NCI-H2196 (cell line): Measurements from ENCODE around the gene TMEM192.
"Not testable (repeated sequence)": the region's sequence is repeated elsewhere in the genome, so short reads cannot be mapped to it uniquely, and the experiment has no call there.

Experiments
- DNase-seq: peaks from one replicate; lab custom pipeline; 2025; ENCODE audit not compliant: unreplicated experiment; lab: John Stamatoyannopoulos, UW

The TMEM192 gene

GRCh38 chr4:165094873-165095272 is 17.8 kb downstream of the TMEM192 start:
- no peak for DNase-seq

- DNase-seq = not testable (repeated sequence)
Observed at GRCh38 chr4:165092187-165092586, 20.5 kb downstream of the TMEM192 start.

DNA sequence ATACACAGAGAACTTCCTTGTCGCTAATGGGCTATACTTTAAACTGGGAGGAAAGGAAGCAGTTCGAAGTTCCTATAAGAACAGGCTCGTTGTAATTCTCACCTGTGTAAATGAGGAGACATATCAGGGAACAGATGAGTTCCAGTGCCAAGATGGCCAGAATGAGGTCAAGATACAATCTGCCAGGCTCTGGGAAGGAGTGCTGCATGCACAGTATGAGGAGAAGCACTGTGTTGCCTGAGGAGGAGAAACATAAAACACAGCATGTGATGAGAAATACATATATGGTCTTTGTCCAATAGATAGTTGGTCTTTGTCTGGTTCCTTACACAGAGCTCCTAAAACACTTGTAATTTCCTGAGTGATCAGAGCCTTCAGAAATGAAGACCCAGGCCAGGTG is 24.3 kb downstream of the TMEM192 start:
- DNase-seq = no peak

- no peak for DNase-seq
Observed at GRCh38 chr4:165085946-165086345, 26.7 kb downstream of the TMEM192 start.

DNA sequence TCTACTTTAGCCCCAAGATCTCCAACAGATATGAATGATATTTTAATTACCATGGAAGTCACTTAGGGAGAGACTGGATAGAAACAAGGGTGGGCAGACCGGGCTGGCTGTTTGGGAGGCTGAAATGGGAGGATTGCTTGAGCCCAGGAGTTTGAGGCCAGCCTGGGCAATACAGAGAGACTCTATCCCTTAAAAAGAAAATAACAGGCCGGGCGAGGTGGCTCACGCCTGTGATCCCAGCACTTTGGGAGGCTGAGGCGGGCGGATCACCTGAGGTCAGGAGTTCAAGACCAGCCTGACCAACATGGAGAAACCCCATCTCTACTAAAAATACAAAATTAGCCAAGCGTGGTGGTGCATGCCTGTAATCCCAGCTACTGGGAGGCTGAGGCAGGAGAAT is 27.9 kb downstream of the TMEM192 start:
- DNase-seq = not testable (repeated sequence)

DNA sequence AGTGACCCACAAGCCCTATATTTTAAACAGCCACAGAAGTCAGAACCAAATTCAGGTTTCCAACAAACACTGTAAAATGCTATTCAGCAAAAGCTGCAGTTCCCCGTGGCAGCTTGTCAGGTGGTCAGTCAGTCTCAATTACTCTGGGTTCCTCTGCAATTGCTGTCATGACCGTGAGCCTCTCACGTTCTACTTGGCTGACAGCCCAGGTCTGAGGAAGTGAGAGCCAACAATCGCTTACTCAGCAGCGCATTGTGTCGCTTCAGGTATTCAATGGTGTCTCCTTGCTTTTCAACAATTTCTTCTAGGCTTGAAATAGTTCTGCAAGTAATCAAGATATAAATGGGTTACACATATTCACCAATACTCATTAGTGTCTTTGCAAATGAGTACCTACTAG is 33.2 kb downstream of the TMEM192 start:
- peak; percentile 52 for DNase-seq

DNA sequence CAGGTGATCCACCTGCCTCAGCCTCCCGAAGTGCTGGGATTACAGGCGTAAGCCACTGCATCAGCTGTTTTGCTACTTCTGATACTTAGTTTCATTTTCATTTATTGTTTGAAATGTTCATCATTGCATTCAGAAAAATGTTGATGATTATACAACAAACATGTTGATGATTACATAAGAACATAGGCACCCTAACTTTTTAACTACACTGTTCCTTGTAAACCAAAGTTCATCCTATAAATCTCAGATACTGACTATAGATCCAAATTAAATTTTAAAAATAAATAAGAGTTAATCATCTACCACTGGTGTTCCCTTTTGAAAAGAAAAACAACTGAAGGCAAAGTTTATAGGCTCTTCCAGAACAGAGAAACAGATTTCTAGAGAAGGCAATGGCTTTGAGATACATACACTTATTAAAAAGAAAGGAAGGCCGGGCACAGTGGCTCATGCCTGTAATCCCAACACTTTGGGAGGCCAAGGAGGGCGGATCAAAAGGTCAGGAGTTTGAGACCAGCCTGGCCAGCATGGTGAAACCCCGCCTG is 35.6 kb downstream of the TMEM192 start:
- DNase-seq = no peak

GRCh38 chr4:165073346-165073745 is 39.3 kb downstream of the TMEM192 start:
- not testable (repeated sequence) for DNase-seq

GRCh38 chr4:165070560-165070959 is 42.1 kb downstream of the TMEM192 start:
- no peak for DNase-seq

DNA sequence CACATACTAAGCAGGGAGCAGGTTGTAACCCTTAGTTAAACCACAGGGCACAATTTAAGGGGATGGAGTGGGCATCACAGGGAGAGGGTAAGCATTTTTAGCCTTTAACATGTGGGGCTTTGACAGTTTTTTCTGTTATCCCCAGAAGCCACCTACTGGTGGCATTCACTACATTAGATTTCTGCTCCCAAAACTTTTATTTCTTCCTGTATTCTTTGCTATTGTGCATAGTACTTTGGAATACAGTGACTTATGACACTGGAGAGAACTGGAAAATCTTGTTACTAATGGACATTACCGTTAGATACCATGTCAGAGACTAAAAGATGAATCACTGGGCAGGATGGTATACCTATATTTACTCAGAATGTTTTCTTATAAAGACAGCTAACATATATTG is 51.7 kb downstream of the TMEM192 start:
- no peak for DNase-seq

GRCh38 chr4:165059386-165059785 is 53.3 kb downstream of the TMEM192 start:
- DNase-seq = no peak

DNA sequence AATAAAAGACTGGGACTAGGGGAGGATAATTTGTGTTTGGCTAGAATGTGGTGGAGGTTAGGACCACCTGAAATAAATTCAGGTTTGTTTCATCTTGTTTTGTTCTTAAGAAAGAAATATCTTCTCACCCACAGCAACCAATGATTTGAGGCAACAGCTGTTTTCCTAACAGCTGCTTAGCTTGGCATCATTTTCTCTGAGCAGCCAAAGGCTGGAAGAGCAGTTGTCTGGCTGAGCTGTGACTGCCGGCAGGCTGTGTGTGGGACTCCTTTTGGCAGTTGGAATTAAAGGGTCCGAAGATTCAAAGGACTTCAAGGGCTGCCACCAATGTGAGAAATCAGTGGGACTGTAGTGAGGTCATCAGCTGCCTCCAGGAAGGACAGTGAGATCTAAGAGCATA is 54.0 kb downstream of the TMEM192 start:
- DNase-seq = no peak

DNA sequence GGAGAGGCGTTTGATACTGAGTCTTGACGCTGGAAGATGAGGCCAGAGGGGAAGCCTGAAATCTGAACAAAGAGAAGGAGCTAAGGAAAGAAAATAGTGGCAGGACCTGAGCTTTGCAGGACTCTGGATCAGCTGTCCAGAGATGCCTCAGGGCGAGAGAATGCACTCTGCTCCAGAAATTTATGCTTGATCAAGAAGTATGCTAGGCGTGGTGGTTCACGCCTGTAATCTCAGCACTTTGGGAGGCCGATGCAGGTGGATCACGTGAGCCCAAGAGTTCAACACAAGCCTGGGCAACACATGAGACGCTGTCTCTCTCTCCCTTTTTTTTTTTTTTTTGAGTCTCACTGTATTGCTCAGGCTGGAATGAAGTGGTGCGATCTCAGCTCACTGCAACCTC is 57.1 kb downstream of the TMEM192 start:
- DNase-seq = no peak

DNA sequence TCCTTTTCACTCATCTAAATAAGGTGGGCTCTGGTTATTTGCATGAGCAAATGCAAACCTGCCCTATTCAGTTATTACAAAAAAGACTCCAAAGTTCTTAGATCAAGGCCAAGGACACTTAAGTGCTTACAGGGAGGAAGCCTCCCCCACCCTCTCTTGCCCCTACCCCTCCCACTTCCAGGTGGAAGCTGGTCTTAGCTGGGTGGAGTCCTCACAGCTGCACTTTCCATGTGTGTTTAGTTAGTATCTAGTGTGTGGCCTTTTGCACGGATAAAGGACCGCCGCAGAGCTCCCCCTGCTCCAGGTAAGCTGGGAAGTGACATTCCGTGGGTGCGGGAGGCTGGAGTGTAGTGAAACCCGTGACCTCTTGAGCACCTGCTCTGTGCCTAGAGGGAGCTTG is 59.0 kb downstream of the TMEM192 start, which contains the start of gene TRIM75:
TSS of gene TRIM75 (plus strand) at position 222 of the 400 bp plus-strand sequence. CDS start 5,282 bp downstream, outside the sequence.
- no peak for DNase-seq

DNA sequence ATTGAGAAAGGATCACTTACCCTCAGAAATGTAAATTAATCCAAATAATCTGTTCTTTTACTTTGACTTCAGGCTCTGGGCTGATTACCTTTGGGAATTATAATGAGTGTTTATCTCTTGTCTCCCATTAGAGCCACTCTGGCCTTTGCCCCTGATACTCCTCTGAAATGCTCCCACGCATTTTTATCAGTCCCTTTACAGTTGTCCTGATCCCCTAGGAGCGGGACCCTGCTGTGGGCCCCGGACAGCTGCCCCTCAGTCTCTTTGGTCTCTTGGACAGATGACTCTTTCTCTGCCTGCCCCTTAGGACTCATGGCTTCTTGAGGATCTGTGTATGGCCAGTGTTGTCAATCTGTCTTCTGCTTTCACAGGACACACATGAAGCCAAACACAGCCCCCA is 60.0 kb downstream of the TMEM192 start:
- DNase-seq = no peak

- DNase-seq = no peak
Observed at GRCh38 chr4:165048170-165048569, 64.5 kb downstream of the TMEM192 start.

GRCh38 chr4:165031436-165032211 is 81.0 kb downstream of the TMEM192 start, which contains the start of gene TRIM60:
TSS of gene TRIM60 (plus strand) at chr4:165031999. CDS start at chr4:165040073, 8,074 bp downstream.
- no peak for DNase-seq

DNA sequence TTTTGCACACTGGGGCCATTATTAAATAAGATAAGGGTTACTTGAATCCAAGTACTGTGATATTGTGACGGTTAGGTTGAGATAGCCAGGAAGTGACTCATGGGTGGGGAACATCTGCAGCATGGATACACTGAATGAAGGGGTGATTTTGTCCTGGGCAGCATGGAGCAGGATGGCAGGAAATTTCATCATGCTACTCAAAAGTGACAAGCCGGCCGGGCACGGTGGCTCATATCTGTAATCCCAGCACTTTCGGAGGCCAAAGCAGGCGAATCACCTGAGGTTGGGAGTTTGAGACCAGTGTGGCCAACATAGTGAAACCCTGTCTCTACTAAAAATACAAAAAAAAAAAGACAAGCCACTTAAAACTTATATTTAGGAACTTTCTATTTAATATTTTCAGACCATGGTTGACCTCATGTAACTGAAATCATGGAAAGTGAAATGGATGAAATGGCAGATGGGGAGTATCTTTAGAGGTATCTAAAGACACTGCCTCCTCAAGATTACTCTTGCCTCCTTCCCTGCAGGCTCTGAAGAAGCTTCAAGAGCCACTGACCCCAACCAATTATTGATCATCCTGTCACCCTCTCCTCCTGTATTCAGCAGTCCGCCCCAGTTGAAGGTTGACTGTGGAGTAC is 84.8 kb downstream of the TMEM192 start:
- no peak for DNase-seq

- not testable (repeated sequence) for DNase-seq
Observed at GRCh38 chr4:165025782-165026181, 86.9 kb downstream of the TMEM192 start.
